ENCODE data around the gene ZCCHC4.
A peak's percentile ranks its signal among the peaks of the same experiment; 100 is the strongest.
"Not testable (repeated sequence)": the region's sequence is repeated elsewhere in the genome, so short reads cannot be mapped to it uniquely, and the experiment has no call there.

Gene ZCCHC4

DNA sequence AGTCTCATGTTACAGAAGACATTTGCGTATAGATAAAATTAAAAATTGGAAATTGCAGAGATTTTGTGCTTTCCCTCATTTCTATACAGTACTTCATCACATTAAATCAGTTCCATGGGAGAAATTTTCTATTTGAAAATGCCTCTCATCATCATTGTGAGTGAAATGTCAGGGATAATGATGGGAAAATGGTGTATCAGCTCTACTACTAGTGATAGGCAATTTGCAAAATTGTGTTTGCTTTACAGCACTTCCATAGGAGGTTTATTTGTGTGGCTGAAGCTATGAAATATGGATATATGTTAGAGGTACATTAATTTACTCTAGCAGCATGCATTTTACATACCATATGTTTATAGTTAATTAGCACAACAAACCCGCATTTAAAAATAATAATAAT is 43.5 kb downstream of the ZCCHC4 start:
- TF ChIP-seq, protein P1, sequence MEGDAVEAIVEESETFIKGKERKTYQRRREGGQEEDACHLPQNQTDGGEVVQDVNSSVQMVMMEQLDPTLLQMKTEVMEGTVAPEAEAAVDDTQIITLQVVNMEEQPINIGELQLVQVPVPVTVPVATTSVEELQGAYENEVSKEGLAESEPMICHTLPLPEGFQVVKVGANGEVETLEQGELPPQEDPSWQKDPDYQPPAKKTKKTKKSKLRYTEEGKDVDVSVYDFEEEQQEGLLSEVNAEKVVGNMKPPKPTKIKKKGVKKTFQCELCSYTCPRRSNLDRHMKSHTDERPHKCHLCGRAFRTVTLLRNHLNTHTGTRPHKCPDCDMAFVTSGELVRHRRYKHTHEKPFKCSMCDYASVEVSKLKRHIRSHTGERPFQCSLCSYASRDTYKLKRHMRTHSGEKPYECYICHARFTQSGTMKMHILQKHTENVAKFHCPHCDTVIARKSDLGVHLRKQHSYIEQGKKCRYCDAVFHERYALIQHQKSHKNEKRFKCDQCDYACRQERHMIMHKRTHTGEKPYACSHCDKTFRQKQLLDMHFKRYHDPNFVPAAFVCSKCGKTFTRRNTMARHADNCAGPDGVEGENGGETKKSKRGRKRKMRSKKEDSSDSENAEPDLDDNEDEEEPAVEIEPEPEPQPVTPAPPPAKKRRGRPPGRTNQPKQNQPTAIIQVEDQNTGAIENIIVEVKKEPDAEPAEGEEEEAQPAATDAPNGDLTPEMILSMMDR (IDR thresholded peaks at IDR 0.05), result no peak
- no peak overlapping the region for H3K27ac ChIP-seq
- no peak overlapping the region for H3K4me3 ChIP-seq
- no peak for DNase-seq (ENCODE audit: low spot score)

DNA sequence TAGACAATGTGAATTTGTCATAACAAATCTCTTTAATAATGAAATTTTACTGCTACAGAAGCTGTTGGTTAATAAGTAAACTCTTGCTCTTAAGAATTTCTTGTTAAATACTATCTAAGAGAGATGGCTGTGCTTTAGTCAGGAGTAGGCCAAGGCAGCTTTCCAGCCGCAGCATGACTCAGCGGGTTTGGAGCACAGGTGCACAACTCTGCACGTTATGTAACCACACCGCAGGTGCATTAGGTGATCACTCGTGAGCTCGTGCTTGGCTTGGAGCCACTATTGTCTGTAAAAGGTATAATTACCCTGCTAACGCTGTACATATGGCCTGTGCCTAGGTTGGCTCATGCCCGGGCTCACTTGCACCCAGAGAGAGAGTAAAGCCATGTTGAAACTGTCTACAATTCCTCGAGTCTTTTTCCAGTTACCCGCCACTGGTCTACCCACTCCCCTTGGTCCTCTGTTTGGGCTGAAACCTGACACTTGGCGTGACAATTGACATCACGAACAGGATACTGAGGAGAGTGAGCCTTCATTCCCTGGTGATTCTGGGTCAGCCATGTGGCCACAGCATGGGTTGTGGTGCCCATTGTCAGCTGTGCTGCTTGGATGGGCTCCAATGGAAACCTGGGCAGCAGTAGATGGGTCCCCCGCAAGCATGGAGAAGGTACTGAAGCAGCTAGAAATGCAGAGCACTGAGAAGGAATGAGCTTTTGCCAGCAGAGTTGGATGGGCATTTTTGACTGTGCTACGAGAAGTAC is 46.1 kb downstream of the ZCCHC4 start:
- no peak overlapping the region for H3K27ac ChIP-seq
- DNase-seq (ENCODE audit: low spot score), result no peak
- TF ChIP-seq, protein P1 (IDR thresholded peaks at IDR 0.05), result no peak
- no peak overlapping the region for H3K4me3 ChIP-seq

DNA sequence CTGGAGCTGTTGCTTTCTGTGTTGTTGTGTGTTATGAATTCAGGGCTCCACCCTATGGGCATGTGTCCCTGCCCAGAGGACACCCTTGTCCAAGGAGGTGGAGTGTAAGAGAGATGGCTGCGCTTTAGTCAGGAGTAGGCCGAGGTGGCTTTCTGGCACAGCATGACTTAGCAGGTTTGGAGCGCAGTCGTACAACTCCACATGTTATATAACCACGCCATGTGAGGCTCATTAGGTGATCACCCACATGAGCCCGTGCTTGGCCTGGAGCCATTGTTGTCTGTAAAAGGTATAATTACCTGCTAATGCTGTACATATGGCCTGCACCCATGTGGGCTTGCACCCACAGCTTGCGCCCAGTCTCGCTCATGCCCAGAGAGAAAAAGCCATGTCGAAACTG is 48.7 kb downstream of the ZCCHC4 start:
- H3K27ac ChIP-seq, result no peak overlapping the region
- DNase-seq (ENCODE audit: low spot score), result no peak
- TF ChIP-seq, protein P1 (IDR thresholded peaks at IDR 0.05), result no peak
- H3K4me3 ChIP-seq, result no peak overlapping the region

DNA sequence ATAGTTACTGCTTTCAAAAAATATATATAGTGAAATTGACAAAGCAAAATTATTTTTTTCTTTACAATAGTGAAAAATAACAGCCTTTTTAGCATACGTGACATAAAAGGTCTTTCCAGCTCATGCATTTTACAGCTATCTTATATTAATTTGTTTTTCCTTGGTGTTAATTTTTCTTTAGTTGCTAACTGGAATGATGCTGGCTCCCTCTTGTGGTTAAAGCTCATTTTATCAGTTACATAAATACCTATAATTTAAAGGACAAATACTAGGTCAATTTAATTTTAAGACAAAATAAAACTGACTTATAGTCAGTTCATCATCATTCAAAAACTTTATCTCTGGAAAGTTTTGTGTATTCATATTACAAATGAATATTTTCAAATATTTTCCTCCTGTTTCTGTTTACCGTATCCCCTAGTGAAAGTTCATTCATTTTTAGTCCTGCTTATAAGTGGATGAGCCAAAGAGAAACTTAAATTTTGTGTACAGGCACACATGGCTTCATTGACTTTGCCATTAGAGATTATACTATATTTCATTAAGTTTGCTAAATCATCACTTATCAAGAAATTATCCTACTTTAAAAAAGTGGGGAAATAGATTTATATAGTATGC is 54.5 kb downstream of the ZCCHC4 start:
- Histone ChIP-seq H3K27ac (no peak overlapping the region), H3K4me3 (no peak overlapping the region)
- no peak for DNase-seq (ENCODE audit: low spot score)
- TF ChIP-seq, protein P1 (IDR thresholded peaks at IDR 0.05), result peak; percentile 30

DNA sequence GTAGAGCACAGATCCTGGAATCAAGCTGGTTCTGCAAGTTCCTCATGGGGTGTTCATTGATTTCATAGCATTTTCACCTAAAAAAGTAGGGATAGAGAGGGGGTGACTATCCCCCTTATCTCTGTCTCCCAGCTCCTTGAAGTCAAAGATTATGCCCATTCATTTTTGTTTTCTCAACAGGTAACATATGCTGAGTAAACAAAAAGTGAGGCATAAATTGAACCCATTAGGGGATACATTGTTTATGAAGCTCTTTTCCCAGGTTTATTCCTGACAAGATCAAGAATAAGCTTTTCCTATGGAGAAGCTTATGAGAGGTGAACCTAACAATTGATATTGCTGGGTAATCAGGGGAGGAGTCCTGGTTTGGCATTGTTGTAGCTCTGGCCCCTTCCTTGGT is 55.3 kb downstream of the ZCCHC4 start:
- H3K27ac ChIP-seq, result no peak overlapping the region
- DNase-seq (ENCODE audit: low spot score), result no peak
- TF ChIP-seq, protein P1 (IDR thresholded peaks at IDR 0.05), result no peak

DNA sequence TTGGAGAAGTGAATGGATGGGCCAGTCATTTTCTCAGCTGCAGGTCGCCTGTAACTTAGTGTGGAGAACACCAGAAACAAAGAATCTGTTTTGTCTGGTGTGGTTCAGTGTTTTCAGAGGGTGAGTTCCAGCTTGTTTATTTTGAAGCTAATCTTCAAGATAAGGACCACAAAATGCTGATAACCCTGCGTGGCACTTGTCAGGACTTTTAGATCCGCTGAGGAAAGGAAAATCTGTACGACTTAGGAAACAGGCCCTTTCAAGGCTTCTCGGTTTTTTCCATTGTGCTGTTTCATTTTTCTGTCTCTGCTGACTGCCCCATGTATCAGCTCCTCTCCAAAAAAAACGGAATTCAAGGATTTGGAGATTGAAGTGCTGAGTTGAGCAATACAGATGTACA is 55.7 kb downstream of the ZCCHC4 start:
- no peak overlapping the region for H3K4me3 ChIP-seq
- no peak overlapping the region for H3K27ac ChIP-seq
- DNase-seq (ENCODE audit: low spot score), result no peak
- TF ChIP-seq, protein P1 (IDR thresholded peaks at IDR 0.05), result no peak

More for the DNA sequence above, 55.3 kb downstream of the ZCCHC4 start:
- H3K4me3 ChIP-seq, result no peak overlapping the region

DNA sequence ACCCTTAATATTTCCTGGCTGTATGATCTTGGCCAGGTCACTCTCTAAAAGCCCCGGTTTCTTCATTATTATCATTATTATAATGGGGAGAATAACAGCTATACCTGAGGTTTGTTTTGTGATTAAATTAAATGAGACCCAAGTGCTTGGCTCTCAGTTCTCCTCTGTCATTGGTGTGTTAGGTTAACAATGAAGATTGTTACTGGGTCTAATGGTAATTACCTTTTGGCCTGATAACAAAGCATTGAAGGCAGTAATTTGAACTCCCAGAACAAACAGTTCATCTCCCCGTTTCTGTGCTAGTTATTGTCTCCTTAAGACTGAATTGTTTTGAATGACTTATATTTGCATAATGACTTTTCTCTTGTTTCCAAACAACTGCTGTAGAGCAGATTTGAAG is 57.7 kb downstream of the ZCCHC4 start:
- TF ChIP-seq, protein P1 (IDR thresholded peaks at IDR 0.05), result no peak
- no peak for DNase-seq (ENCODE audit: low spot score)
- H3K4me3 ChIP-seq, result no peak overlapping the region
- H3K27ac ChIP-seq, result no peak overlapping the region

DNA sequence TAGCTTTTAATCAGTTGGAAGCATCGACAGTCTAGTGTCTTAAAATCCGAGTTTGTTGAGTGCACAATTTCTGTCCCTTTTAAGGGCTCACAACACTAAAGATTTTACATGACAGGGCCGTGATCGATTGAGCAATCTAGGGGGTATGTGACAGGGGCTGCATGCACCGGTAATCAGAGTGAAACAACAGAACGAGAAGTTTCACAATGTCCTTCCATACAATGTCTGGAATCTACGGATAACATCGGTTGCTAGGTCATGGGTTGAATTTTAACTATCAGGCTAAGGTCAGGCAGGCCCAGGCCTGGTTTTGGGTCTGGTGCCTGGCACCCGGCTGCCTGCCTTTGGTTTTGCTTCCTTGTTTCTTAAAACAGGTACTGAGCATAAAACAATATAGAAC is 60.0 kb downstream of the ZCCHC4 start:
- H3K4me3 ChIP-seq; H3K27ac ChIP-seq; DNase-seq (ENCODE audit: low spot score): not testable (repeated sequence)
